ENCODE data around the gene NADK2. TPM values are rescaled to one million over a fixed set of nuclear protein-coding genes. Genes with fewer than 3 reads are reported as not detected.

The NADK2 gene
- total RNA-seq, 1 donor from 2014 or later, result 35.5 TPM

DNA sequence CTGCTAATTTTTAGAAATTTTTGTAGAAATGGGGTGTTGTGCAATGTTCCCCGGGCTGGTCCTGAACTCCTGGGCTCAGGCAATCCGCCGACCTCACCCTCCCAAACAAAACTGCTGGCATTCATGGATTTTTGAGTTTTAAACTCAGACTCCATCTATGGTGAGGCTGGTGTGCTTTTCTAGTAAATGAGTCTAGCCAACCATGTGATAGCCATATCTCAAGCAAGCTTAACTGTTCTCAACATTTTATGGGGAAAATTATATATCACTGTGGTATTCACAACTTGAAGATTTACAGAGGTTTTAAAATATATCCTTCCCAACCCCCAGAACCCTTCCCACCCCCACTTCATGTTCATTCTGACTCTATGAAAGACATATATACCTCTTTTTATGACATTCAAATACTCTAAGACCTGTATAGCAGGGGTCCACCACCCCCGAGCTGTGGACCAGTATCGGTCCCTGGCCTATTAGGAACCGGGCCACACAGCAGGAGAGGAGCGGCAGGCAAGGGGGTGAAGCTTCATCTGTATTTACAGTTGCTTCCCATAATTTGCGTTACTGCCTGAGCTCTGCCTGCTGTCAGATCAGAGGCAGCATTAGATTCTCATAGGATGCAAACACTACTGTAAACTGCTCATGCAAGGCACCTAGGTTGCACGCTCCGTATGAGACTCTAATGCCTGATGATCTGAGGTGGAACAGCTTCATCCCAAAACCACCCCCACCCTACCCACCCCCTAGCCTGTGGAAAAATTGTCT is 4.5 kb upstream of the NADK2 start:
- DNase-seq, result no peak

DNA sequence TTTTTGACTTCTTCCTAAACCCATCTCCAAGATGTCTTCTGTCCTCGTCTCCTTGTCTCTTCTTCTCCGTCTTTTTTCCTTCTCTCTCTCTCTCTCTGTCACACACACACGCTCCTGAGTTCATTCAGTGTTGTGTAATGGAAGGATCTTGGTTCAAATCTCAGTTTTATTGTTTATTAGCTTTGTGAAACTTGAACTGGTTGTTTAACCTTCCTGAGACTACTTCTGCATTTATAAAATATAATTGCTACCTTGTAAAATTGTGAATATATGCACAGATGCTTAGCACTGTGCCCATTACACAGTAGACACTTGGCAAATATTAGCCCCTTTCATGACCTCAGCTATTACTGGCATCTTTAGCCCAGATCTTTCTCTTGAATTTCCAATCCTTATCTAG is 2.4 kb upstream of the NADK2 start:
- no peak for DNase-seq

DNA sequence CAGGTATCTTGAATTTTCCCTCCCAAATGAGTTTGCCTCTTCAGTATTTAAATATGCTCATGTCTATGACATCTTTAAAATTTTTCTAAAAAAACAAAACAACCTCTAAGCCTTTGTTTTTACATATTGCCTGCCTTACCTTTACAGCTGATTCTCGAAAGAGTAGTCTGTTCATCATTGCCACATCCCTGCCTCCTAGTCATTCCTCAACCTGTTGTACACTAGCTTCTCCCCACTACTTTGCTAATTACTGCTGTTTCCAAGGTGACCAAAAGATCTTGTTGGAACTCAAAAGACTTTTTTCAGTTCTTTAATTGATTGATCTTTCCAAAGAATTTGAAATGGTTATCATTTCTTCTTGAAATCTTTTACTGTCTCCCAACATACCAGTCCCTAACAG is 1.9 kb upstream of the NADK2 start:
- DNase-seq, result no peak

DNA sequence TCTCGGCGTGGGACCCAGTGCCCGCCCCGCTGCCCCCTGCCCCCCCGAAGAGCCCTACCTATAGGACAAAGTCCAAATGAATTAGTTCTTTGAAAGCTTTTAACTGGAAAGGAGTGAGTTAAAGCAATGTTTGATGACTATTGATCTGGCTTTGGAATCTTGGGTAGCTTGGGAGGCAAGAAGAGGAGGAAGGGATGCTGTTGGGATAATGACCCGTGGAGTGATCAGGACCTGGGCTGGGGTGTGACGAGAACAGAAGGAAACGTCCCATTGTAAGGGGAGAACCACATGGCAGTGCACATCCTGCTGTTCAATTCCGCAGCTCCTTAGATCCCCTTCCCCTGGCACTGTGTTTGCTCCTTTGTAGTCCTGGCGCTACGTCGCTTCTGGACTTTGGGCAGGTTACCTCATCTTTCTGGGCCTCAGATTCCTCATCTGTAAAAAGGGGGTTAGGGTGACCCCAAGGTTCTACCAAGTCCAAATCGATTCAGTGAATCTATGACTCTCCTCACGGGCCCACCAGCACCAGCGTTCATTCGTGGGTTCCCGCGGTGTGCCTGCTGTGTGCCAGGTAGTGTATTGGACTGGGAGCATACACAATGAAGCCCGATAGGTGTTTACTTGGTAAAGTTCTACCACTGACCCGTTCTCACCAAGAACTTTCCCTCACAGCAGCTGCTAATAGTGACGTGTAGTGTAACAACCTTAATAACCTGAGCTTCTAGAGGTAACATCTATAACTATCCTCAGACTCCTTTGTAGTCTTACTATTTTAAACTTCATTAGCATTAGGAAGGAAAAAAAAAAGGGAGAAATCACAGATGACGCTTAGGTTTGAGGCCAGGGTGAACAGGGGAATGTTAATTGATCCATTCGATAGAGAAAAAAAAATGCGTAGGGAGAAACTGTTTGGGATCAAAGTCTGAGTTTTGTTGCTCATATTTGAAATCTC is 1.1 kb upstream of the NADK2 start:
- peak; percentile 19 for DNase-seq

DNA sequence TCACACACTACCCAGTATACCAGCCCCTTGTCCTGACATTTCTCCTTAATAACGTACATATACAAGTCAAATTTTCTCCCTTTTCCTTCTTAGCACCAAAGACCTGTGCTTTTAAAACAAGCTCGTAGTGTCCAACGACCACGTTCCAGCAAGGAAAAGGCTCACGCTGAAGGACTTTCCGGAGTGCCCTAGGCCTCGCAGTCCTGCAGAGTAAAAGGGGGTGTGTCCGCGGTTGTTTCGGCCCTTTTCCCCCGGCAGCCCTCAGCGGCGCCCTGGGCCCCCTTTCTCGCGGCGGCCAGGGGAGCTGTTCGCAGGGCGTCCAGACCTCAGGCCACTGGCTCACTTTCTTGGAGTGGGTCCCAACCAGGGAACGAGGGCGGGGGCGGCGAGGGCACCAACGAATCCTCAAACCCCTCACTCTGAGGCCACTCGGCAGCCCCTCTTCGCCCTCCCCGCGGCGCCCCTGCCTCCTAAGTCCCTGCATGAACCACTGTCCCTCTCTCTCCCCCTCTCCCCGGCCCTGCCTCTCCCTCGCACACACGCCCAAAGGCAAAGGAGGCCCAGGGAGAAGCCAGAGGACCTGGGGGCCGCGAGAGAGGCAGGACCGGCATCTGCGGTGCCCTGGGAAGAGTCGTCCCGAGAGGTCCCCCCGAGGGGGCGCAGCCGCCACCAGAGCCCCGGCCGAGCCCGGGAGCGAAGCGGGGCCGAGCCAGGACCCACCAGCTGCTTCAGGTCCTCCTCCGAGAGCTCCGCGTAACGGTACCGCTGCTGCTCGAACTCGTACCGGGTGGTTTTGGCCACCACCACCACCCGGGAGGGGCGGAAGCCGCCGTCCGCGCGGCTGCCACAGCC is 720 bp downstream of the NADK2 start:
- DNase-seq, result peak; percentile 57

DNA sequence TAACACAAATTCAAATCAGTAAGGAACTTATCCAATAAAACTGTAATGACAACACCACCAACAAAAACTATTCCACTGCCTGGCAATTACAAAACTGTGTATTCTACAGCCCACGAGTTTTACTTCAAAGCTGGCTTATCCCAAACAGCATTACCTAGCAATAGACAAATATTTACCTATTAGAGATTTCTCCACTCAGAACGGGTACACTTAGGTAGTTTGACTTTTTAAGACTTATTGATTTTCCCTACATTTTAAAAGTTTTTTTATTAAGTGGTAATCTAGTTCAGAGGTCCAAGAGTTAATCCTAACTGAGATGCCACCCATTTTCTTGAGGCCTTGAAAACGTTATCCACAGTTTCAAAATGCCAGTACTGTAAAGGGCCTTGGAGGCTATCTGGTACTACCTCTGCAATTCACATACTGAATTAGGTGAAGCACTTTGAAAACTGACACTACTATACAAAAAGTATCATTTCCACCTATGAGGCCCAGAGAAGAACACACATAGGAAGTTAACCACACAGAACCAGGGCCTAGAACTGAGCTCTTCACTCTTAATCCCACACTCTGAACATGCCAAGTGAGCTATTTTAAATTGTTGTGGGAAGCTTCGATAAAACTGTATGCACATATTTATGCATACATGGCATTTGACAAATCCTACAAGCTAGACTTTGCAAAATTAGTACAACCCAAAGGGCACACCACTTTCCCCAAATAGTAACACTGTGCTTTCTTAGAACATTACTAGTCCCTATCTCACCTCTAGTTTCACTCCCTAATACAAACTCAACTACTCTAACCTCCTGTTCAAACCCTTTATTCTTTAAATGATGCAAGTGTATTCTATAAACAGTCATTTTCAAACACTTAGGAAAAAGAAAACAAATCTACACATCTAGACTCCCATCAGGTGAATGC is 2.1 kb downstream of the NADK2 start:
- no peak for DNase-seq

DNA sequence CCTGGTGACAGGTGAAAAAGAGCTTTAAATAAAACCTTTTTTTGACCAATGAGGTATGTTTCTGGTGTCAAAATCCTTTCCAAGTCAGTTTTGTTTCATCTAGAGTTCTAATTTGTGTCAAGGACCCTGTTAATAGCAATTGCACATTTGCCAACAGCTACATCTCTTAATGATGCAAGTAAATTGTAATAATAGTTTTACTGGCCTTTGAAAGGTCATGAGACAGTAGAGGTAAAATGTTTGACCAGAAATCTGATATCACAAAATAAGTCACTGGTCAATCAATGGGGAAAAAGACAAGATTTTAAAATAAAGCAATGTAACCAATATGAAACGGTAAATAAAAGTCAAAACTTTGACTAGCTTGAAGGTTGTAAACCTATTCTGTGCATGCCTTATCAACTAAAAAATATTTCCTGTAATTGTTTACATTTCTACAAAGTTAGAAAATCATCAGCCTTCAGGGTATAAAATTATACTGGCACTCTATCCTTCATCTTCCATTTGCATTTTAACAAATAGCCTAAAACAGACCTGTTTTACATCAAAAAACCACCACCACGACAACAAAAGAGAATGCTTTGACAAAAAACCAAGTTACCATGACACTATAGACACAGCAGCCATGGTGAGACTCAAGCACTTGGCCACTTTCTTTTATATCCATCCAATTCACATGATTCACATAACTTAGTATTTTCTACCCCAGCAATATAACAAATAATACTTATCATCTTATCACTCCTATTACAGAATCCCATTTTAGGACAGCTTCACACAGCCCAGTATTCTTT is 3.0 kb downstream of the NADK2 start:
- no peak for DNase-seq

DNA sequence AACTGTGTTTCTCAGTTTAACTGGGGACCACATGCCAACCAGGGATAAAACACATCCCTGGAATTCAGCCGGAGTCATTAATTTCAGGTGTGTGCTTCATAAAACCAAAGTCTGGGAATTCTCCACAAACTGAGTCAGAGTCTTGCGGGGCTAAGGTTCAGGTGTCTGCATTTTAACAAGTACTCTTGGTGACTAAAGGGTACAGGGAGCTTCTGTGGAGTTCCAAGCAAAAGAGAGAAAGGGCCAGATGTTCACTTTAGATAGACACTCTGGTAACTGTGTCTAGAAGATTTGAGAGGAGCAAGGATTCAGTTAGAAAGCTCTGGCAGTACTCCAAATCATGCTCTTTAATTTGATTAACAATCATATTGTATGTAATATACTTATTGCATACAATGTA is 4.0 kb downstream of the NADK2 start:
- DNase-seq, result no peak

DNA sequence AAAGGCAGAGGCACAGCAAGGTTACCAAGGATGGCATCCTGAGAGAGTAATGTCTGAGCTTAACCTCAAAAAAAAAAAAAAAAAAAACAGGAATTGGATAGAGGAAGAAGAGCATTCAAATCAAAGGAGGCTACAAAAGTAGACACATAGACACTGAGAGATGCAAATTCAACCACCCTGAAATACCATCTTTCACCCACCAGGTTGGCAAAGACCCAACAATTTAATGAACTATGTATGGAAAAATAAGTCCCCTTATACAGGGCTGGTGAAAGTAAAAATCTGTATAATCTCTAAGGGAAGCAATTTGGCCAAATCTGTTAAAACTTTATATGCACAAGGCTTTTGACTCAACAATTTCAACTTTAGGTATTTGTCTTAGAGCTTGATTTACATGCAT is 4.9 kb downstream of the NADK2 start:
- DNase-seq, result no peak

DNA sequence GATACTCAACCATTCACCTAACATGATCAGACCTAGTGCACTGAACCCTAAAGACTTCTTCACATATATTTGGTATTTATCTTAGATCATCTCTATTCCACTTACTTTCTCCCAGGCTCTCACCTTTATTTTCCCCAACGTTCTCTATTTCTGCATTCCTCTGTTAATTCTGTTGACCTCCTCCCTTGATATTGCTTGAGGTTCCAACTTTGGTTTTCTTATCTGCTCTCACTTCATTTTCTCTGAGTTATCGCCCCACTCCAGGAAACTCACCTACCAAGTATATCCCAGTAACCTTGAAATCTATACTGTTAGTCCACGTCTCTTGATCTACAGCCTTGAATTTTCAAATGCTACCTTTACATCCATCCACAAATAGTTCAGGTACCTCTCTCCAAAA is 9.2 kb downstream of the NADK2 start:
- DNase-seq, result no peak

DNA sequence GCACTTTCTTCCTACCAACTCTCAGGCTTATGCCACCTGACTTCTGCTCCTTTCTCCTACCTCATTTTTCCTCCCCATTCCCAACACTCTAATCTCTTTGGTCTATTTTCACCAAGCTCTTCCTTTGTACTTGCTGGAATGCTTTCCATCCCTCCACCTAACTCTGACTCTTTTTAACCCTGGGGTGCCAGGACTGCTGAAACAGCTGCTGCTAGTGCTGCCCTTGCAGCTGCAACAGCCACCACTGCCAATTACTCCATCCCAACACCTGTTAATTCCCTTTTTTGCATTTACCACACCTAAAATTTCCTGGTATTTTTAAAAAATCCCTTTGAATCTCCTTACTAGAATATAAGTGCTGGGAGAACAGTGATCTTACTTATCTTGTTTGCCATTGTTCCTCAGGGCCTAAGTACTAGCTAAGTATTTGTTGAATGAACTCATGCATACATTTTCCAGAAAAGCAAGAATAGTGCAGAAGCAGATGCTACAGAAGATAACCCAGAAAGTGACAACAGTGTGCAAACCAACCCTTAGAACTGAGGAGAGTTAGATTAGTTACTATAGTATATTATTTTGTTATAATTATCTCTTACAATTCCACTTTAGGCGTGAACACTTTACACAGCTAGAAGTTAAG is 11.5 kb downstream of the NADK2 start:
- no peak for DNase-seq

DNA sequence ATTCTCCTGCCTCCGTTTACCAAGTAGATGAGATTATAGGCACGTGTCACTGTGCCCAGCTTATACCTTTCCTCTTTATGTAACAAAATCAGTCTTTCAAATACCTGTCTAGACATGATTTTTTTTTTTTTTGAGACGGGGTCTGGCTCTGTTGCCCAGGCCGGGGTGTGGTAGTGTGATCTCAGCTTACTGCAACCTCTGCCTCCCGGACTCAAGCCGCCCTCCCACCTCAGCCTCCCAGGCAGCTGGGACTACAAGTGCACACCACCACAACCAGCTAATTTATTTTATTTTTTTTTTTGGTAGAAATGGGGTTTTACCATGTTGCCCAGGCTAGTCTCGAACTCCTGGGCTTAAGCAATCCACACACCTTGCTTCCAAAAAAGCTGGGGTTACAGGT is 13.2 kb downstream of the NADK2 start:
- no peak for DNase-seq

DNA sequence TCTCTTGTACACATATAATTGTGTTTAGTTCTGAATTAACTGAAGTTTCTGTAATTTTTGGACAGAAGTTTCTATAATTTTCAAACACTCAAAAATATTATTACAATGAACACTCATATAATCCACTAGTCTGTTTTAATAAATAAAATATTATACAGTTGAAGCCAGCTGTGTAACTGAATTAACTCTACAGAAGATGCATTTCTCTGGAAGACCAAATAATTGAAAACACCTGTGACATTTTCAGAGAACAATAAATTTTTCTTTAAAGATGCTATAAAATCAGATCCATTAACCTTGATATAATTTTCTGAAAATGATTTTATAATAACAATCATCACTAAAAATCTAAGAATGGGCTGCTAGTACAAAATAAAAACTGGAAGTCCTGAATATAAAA is 14.7 kb downstream of the NADK2 start:
- no peak for DNase-seq

DNA sequence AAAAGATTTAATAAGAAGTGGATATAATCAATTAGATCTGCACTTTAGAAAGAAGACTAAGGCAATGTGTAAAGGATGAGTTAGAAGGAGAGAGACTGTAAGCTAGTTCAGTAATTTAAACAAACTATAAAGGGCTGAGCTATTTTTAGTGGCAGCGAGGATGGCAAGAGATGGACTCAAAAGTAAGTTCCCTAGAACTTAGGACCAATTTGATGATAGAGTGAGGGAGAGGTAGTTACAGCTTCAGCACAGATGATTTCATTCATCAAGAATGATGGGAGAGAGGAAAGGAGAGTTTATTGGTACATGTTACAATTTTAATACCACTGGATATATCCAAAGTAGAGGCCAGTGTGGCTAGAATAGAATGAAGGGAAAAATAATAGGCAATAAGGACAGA is 19.1 kb downstream of the NADK2 start:
- DNase-seq, result no peak

DNA sequence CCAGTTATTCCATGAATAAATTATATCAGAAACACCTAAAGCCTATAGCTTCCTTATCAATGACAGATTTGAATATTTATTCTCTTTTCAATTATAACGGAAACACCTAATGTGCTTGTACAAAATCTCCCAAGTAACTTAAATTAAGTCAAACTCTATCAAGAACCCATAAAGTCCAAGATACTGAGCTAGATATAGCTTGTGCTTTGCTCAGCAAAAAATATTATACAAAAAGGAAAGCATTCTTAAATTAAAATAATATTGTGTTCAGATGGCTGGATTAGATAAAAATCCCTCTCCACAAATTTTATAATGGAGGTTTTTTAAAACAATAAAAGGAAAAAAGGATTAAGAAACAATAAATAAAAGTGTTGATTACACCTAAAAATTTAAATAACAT is 23.7 kb downstream of the NADK2 start:
- DNase-seq, result no peak

DNA sequence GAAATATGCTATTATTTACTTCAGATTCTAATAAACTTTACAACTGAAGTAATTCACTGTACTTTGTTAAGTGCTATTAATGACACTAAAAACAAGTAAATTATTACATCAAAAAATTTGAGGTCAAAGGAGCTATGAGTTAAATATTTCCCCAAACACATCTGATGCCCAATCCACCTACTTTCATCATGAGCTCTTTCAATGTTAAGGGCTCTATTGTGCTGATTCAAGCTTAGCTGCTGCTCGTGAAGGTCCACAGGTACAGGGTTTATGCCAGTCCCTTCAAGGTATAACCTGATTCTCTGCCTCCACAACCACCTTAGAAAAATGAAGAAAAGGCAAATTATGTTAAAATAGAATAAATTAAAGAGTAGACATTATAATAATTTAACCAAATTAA is 24.2 kb downstream of the NADK2 start:
- DNase-seq, result no peak

DNA sequence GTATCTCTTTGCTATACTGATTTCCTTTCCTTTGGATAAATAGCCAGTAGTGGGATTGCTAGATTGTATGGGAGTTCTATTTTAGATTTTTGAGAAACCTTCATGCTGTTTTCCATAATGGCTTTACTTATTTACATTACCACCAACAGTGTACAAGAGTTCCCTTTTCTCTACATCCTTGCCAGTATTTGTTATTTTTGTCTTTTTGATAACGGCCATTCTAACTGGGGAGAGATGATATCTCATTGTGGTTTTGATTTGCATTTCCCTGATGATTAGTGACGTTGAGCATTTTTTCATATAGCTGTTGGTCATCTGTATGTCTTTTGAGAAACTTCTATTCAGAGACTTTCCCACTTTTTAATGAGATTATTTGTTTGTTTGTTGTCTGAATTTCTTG is 25.8 kb downstream of the NADK2 start:
- no peak for DNase-seq

DNA sequence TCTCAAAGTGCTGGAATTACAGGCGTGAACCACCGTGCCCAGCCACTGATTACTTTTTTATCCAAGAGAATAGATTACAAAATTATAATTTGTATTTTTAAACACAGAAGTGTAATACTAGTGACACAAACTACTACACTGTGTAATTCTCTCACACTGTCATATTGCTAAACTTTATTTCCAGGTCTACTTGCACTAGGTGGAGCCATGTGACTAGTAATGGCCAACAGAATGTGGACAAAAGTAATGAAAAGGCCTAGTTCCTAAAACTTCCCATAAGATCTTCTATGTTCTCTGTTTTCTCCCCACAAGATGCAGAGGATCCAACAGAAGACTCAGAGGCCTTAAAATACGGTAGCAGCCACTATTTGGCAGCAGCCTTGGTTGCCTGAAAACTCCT is 27.3 kb downstream of the NADK2 start:
- DNase-seq, result no peak

DNA sequence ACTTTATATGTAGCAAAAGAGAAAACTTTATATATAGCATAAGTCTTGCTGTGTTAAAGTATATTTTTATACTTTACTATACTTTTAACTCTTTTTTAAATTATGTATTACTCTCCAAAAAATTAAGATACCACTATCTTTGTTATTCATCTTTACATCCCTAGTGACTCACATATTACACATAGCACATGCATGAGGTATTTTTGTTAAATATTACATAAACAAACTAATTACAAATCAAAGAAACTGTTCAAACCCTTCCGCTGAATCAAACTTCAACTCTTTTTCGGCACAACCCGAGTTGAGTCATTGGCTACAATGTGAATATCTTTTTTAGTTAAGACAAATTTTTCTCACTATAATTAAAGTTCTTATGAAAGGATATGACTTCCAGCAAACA is 32.1 kb downstream of the NADK2 start:
- no peak for DNase-seq

DNA sequence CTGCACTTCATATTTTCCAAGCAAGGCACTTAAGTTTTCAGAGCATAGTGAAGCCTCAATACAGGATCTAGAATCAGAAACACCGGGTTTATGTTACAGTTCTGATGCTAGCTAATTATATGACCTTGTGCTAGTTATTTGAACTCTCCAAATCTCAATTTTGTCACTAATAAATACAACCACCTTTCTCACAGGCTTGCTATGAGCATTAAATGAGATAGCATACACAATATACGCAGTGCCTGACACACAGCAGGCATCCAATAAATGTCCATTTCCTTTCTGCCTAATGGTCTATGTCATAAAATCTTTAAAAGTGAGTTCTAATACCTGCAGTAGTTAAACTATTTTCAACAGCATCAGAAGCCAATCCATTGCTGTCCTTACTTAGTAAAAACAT is 32.9 kb downstream of the NADK2 start:
- no peak for DNase-seq
